Stimulated activated CD4-positive, alpha-beta T cell treated with anti-CD3 and anti-CD28 coated beads, Interleukin-1b, Interleukin-23, amount 100 ng/mL, for 24 hours (primary cell): ENCODE data around the gene FJX1.
"Not testable (repeated sequence)": the region's sequence is repeated elsewhere in the genome, so short reads cannot be mapped to it uniquely, and the experiment has no call there.

ENCODE experiments used
- DNase-seq, 4 experiments: peaks; one replicate each; pipeline ENCODE4 v3.0.0-alpha.2; 2020; ENCODE audit warnings: low read depth in 4 of 4, low spot score in 1 of 4

Gene FJX1

DNA sequence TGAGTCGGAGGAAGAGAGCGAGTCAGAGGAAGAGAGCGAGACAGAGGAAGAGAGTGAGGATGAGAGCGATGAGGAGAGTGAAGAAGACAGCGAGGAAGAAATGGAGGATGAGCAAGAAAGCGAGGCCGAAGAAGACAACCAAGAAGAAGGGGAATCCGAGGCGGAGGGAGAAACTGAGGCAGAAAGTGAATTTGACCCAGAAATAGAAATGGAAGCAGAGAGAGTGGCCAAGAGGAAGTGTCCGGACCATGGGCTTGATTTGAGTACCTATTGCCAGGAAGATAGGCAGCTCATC, 45.1 kb downstream of the FJX1 start:
- no peak for DNase-seq

DNA sequence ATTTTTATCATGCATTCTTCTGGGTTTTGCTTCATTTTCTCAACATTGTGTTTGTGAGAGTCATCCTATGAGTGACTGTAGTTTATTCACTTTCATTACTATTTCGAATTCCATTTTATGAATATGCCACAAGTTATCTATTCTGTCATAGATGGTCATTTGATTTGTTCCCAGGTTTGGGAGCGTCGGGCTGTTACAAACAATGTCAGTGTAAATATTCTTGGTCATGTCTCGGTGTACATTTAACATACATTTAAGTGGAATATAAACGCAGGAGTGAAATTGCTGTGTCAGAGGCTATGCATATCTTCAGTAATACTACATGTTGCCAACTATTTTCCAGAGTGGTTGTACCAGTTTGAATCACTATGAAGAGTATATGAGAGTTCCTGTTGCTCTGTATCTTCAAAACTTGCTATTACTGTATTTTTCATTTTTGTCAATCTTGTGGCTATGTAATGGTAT, 46.7 kb downstream of the FJX1 start:
- no peak for DNase-seq

DNA sequence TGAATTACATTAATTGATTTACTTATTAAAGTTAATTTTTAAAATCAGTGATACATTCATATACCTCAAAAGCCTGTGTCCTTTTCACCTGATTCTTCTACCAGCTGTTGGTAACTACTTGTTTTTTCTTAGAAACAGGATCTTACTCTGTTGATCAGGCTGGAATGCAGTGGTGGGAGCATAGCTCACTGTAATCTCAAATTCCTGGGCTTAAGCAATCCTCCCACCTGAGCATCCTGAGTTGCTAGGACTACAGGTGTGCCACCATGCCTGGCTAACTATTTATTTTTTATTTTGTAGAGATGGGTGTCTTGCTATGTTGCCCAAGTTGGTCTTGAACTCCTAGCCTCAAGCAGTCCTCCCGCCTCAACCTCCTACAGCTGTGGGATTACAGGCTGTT, 49.0 kb downstream of the FJX1 start:
- DNase-seq: no peak

DNA sequence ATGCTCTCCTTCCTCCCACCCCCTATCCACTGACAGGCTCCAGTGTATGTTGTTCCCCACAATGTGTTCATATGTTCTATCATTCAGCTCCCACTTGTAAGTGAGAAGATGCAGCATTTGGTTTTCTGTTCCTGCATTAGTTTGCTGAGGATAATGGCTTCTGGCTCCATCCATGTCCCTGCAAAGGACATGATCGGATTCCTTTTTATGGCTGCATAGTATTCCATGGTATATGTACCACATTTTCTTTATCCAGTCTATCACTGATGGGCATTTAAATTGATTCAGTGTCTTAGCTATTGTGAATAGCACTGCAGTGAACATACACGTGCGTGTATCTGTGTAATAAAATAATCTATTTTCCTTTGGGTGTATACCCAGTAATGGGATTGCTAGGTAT, 50.1 kb downstream of the FJX1 start:
- DNase-seq: not testable (repeated sequence)
